Vagina (tissue), 2 donors: ENCODE measurements around the gene KIN.

Experiments
- CTCF ChIP-seq, 3 experiments: fragments of 450-650 bp in 2 of 3; fragments of 200-600 bp in 1 of 3; sonication (generic) in 1 of 3; IDR thresholded peaks; one replicate each; pipeline ENCODE4 v1.5.1; 2017 to 2019; ENCODE audit warnings: antibody characterized with exemption in 3 of 3, mild to moderate bottlenecking in 2 of 3, moderate library complexity in 2 of 3
- POLR2A ChIP-seq, 2 donors: fragments of 450-650 bp; IDR thresholded peaks; one replicate each; pipeline ENCODE4 v1.6.1; 2017; ENCODE audit warnings: antibody characterized with exemption in 2 of 2, mild to moderate bottlenecking in 2 of 2, moderate library complexity in 2 of 2
- POLR2AphosphoS5 ChIP-seq, 2 donors: sonication (generic); formaldehyde crosslinking; IDR thresholded peaks; one replicate each; pipeline ENCODE4 v1.9.0; 2017; ENCODE audit warnings: antibody characterized with exemption in 2 of 2, mild to moderate bottlenecking in 2 of 2, low read depth in 1 of 2; ENCODE audit not compliant: insufficient read depth in 1 of 2

- TF ChIP-seq CTCF (IDR thresholded peaks at IDR 0.05) (no peak), POLR2AphosphoS5 (IDR thresholded peaks at IDR 0.05; ENCODE audit: insufficient read depth in 1 of 2, low read depth in 1 of 2) (no peak), POLR2A (IDR thresholded peaks at IDR 0.05) (no peak)
Measured at GRCh38 chr10:7766241-7766640, 21.6 kb downstream of the KIN start.
